Measurements from ENCODE around the gene REPS2. TPM values are rescaled to one million over a fixed set of nuclear protein-coding genes. Genes with fewer than 3 reads are reported as not detected.

REPS2 gene
- total and polyA plus RNA-seq, 2 donors from 2014 or later = 19.6 to 36.3 TPM

DNA sequence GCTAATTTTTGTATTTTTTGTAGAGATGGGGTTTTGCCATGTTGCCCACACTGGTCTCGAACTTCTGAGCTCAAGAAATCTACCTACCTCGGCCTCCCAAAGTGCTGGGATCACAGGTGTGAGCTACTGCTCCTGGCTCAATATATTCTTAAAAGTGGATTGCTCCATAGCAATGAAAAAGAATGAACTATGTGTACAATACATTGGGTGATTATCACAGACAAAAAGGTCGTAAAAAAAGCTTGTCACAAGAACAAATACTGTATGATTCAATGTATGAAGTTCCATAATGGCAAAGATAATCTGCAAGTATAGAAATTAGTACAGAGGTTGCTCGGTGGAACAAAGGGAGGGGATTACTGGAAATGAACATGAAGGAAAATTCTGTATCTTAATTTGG is 70.7 kb downstream of the REPS2 start:
- Histone ChIP-seq H3K4me1 (ENCODE audit: control insufficient read depth in 2 of 3, insufficient read depth in 2 of 3, low read depth in 1 of 3, low read length in 3 of 3) (peaks cover 0 to 5% (median 0%) of the 10 kb centered on the region in 3 donors), H3K36me3 (ENCODE audit: control insufficient read depth in 2 of 3, insufficient read depth in 3 of 3, low read length in 3 of 3) (no peaks in the 10 kb centered on the region), H3K27ac (ENCODE audit: low read depth in 2 of 2, low read length in 2 of 2) (no peak overlapping the region), H3K4me3 (ENCODE audit: low read length in 3 of 3) (no peak overlapping the region), H3K9ac (ENCODE audit: low read length in 3 of 3) (no peak overlapping the region), H3K27me3 (ENCODE audit: control insufficient read depth, insufficient read depth, low read length) (peaks cover 2% of the 10 kb centered on the region), H3K9me3 (ENCODE audit: control insufficient read depth in 2 of 3, insufficient read depth in 1 of 3, low read length in 3 of 3) (no peaks in the 10 kb centered on the region)
- intact Hi-C loops (cut with DNase I) = no loop called here
- FAIRE-seq (no peak), DNase-seq (no peak)
- TF ChIP-seq CTCF (IDR thresholded peaks at IDR 0.05; ENCODE audit: borderline replicate concordance, extremely low read depth, insufficient read depth) = no peak

- no peak for DNase-seq
- H3K36me3 ChIP-seq (ENCODE audit: control insufficient read depth in 2 of 3, insufficient read depth in 3 of 3, low read length in 3 of 3) = no peaks in the 10 kb centered on the region
- H3K4me1 ChIP-seq (ENCODE audit: control insufficient read depth in 2 of 3, insufficient read depth in 2 of 3, low read depth in 1 of 3, low read length in 3 of 3) = no peaks in the 10 kb centered on the region
- no peak overlapping the region for H3K9ac ChIP-seq (ENCODE audit: low read length in 3 of 3)
- H3K27me3 ChIP-seq (ENCODE audit: control insufficient read depth, insufficient read depth, low read length) = no peaks in the 10 kb centered on the region
- no peak overlapping the region for H3K27ac ChIP-seq (ENCODE audit: low read depth in 2 of 2, low read length in 2 of 2)
- no peaks in the 10 kb centered on the region for H3K9me3 ChIP-seq (ENCODE audit: control insufficient read depth in 2 of 3, insufficient read depth in 1 of 3, low read length in 3 of 3)
- no peak overlapping the region for H3K4me3 ChIP-seq (ENCODE audit: low read length in 3 of 3)
- FAIRE-seq = no peak
- intact Hi-C loops (cut with DNase I) = no loop called here
- TF ChIP-seq CTCF (IDR thresholded peaks at IDR 0.05; ENCODE audit: borderline replicate concordance, extremely low read depth, insufficient read depth) = no peak
Observed at GRCh38 chrX:17020356-17020755, 73.9 kb downstream of the REPS2 start.

DNA sequence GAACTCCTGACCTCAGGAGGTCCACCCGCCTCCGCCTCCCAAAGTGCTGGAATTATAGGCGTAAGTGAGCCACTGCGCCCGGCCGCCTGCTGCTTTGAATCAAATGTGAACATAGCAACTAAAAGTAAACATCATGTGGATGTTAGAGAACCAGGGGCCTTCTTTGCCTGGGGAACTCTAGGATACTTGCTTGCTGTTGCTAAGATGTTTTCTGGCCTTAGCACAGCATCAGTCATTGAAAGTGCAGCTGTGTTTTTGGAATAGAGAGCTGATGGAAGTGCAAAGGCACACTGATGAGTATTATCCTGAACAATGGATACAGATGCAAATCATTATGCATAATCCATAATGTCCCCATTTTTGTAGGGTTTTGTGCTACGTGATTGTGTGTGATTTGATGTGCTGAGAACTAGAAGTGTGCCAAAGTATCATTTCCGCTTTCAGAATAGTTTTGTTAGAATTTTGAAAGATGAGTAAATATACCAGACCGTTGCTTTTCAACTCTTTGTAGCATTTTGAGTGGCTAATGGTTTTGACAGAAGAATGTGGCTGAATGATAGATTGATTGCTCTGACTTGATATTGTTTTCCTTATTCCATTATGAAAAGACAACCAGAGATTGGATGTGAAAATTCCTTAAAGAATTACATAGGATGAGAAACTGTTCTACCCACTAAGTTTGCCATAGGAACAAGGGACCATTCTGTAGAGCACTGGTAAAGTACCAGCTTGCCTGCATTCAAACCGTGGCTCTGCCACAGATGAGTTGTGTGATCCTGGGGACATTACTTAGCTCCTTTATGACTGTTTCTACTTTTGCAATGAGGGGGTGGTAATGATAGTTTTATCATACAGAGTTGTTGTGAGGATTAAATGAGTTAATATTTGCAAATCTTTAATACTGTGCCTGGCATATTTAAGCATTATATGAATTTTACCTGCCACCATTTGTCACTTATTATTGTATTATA is 74.7 kb downstream of the REPS2 start:
- Histone ChIP-seq H3K9ac (ENCODE audit: low read length in 3 of 3) (no peak overlapping the region), H3K27me3 (ENCODE audit: control insufficient read depth, insufficient read depth, low read length) (peaks cover 5% of the 10 kb centered on the region), H3K9me3 (ENCODE audit: control insufficient read depth in 2 of 3, insufficient read depth in 1 of 3, low read length in 3 of 3) (no peaks in the 10 kb centered on the region), H3K4me1 (ENCODE audit: control insufficient read depth in 2 of 3, insufficient read depth in 2 of 3, low read depth in 1 of 3, low read length in 3 of 3) (peaks cover 0 to 2% (median 0%) of the 10 kb centered on the region in 3 donors), H3K36me3 (ENCODE audit: control insufficient read depth in 2 of 3, insufficient read depth in 3 of 3, low read length in 3 of 3) (no peaks in the 10 kb centered on the region), H3K4me3 (ENCODE audit: low read length in 3 of 3) (no peak overlapping the region), H3K27ac (ENCODE audit: low read depth in 2 of 2, low read length in 2 of 2) (no peak overlapping the region)
- intact Hi-C loops (cut with DNase I) = no loop called here
- no peak for DNase-seq
- no peak for FAIRE-seq
- no peak for TF ChIP-seq CTCF (IDR thresholded peaks at IDR 0.05; ENCODE audit: borderline replicate concordance, extremely low read depth, insufficient read depth)
